HEK293 (cell line): ENCODE data around the gene MBLAC2.

Experiments used
- GLI2 ChIP-seq: fragments of 450-650 bp; formaldehyde crosslinking; IDR thresholded peaks from 2 replicates; pipeline ENCODE4; 2017; ENCODE audit warnings: missing biosample characterization, missing genetic modification characterization, low read depth, borderline replicate concordance
- KLF16 ChIP-seq: fragments of 450-650 bp; formaldehyde crosslinking; IDR thresholded peaks from 2 replicates; pipeline ENCODE4 v1.5.1; 2017; ENCODE audit warnings: missing biosample characterization, missing genetic modification characterization
- KLF17 ChIP-seq: fragments of 450-650 bp; formaldehyde crosslinking; IDR thresholded peaks from 2 replicates; pipeline ENCODE4 v1.5.1; 2016; ENCODE audit warnings: missing biosample characterization, missing genetic modification characterization
- KLF7 ChIP-seq: fragments of 450-650 bp; formaldehyde crosslinking; IDR thresholded peaks from 2 replicates; pipeline ENCODE4 v1.5.1; 2016; ENCODE audit warnings: missing biosample characterization, missing genetic modification characterization, borderline replicate concordance
- MYNN ChIP-seq: fragments of 450-650 bp; formaldehyde crosslinking; IDR thresholded peaks from 2 replicates; pipeline ENCODE4 v1.5.1; 2016; ENCODE audit warnings: missing biosample characterization, missing genetic modification characterization, borderline replicate concordance
- MZF1 ChIP-seq: fragments of 450-650 bp; formaldehyde crosslinking; IDR thresholded peaks from 2 replicates; pipeline ENCODE4 v1.5.1; 2017; ENCODE audit warnings: missing biosample characterization, missing genetic modification characterization, borderline replicate concordance
- OSR2 ChIP-seq: fragments of 450-650 bp; formaldehyde crosslinking; IDR thresholded peaks from 2 replicates; pipeline ENCODE4 v1.5.1; 2016; ENCODE audit warnings: missing biosample characterization, missing genetic modification characterization
- PBX3 ChIP-seq: sonication (generic); formaldehyde crosslinking; IDR thresholded peaks from 2 replicates; pipeline ENCODE4 v1.8.1; 2022; ENCODE audit warnings: mild to moderate bottlenecking, moderate library complexity, missing genetic modification reagents
- ZBTB11 ChIP-seq: fragments of 450-650 bp; formaldehyde crosslinking; conservative IDR thresholded peaks from 2 replicates; pipeline ENCODE4 v1.5.1; 2016; ENCODE audit warnings: low read depth, missing biosample characterization, missing genetic modification characterization
- ZBTB17 ChIP-seq: fragments of 450-650 bp; formaldehyde crosslinking; IDR thresholded peaks from 2 replicates; pipeline ENCODE4 v1.5.1; 2016; ENCODE audit warnings: missing biosample characterization, missing genetic modification characterization
- ZBTB44 ChIP-seq: fragments of 450-650 bp; IDR thresholded peaks from 2 replicates; pipeline ENCODE4 v1.5.1; 2018; ENCODE audit warnings: missing biosample characterization, mild to moderate bottlenecking, missing genetic modification characterization
- ZFP69B ChIP-seq: fragments of 450-650 bp; formaldehyde crosslinking; IDR thresholded peaks from 2 replicates; pipeline ENCODE4 v1.5.1; 2016; ENCODE audit warnings: missing biosample characterization, missing genetic modification characterization
- ZNF112 ChIP-seq: fragments of 450-650 bp; formaldehyde crosslinking; IDR thresholded peaks from 2 replicates; pipeline ENCODE4 v1.5.0; 2017; ENCODE audit warnings: missing biosample characterization, missing genetic modification characterization
- ZNF169 ChIP-seq: fragments of 450-650 bp; formaldehyde crosslinking; IDR thresholded peaks from 2 replicates; pipeline ENCODE4 v1.5.1; 2016; ENCODE audit warnings: missing biosample characterization, missing genetic modification characterization
- ZNF221 ChIP-seq: fragments of 450-650 bp; formaldehyde crosslinking; IDR thresholded peaks from 2 replicates; pipeline ENCODE4 v1.5.1; 2017; ENCODE audit warnings: missing biosample characterization, missing genetic modification characterization, borderline replicate concordance
- ZNF223 ChIP-seq: fragments of 450-650 bp; formaldehyde crosslinking; IDR thresholded peaks from 2 replicates; pipeline ENCODE4 v1.5.1; 2016; ENCODE audit warnings: missing biosample characterization, missing genetic modification characterization
- ZNF23 ChIP-seq: fragments of 450-650 bp; formaldehyde crosslinking; IDR thresholded peaks from 2 replicates; pipeline ENCODE4 v1.5.1; 2016; ENCODE audit warnings: missing biosample characterization, missing genetic modification characterization, borderline replicate concordance
- ZNF24 ChIP-seq: fragments of 450-650 bp; formaldehyde crosslinking; IDR thresholded peaks from 2 replicates; pipeline ENCODE4 v1.5.1; 2016; ENCODE audit warnings: missing biosample characterization, missing genetic modification characterization
- ZNF449 ChIP-seq: fragments of 450-650 bp; formaldehyde crosslinking; IDR thresholded peaks from 2 replicates; pipeline ENCODE4 v1.5.1; 2017; ENCODE audit warnings: missing biosample characterization, mild to moderate bottlenecking, missing genetic modification characterization, moderate library complexity
- ZNF626 ChIP-seq: fragments of 450-650 bp; sonication (Bioruptor Pico); formaldehyde crosslinking; IDR thresholded peaks from 2 replicates; pipeline ENCODE4 v1.5.1; 2018; ENCODE audit warnings: missing biosample characterization, missing genetic modification characterization, inconsistent platforms
- ZNF747 ChIP-seq: fragments of 450-650 bp; formaldehyde crosslinking; IDR thresholded peaks from 2 replicates; pipeline ENCODE4 v1.5.1; 2016; ENCODE audit warnings: missing biosample characterization, missing genetic modification characterization
- ZNF791 ChIP-seq: fragments of 450-650 bp; formaldehyde crosslinking; IDR thresholded peaks from 2 replicates; pipeline ENCODE4 v1.5.1; 2016; ENCODE audit warnings: missing biosample characterization, missing genetic modification characterization
- ZNF837 ChIP-seq: fragments of 450-650 bp; formaldehyde crosslinking; IDR thresholded peaks from 2 replicates; pipeline ENCODE4 v1.5.1; 2016; ENCODE audit warnings: missing biosample characterization, missing genetic modification characterization
- TF ChIP-seq, protein P1 (sequence below): fragments of 450-650 bp; formaldehyde crosslinking; IDR thresholded peaks from 2 replicates; pipeline ENCODE4 v1.5.0; 2017; ENCODE audit warnings: missing biosample characterization, missing genetic modification characterization, borderline replicate concordance
- TF ChIP-seq, protein P2 (sequence below): fragments of 450-650 bp; formaldehyde crosslinking; IDR thresholded peaks from 2 replicates; pipeline ENCODE4 v1.5.1; 2016; ENCODE audit warnings: missing biosample characterization, missing genetic modification characterization

MBLAC2 gene

GRCh38 chr5:90409318-90410177 lies 65.0 kb downstream of the MBLAC2 start, which contains the start of gene CETN3 (continued):
- TF ChIP-seq KLF17 (tag by site-specific recombination) (peak; percentile 78), KLF16 (tag by site-specific recombination) (peak; percentile 36; the same call in 1 of the 2 replicates), ZNF169 (tag by site-specific recombination) (no peak), MZF1 (no peak; the same call in 1 of the 2 replicates), MYNN (tag by site-specific recombination) (no peak), ZBTB17 (tag by site-specific recombination) (peak; percentile 89), ZNF747 (no peak), ZNF791 (no peak), ZNF626 (tag by site-specific recombination) (no peak), ZNF221 (tag by site-specific recombination) (no peak), ZNF223 (tag by site-specific recombination) (no peak), ZNF112 (tag by site-specific recombination) (no peak), KLF7 (tag by site-specific recombination) (peak; percentile 31; the same call in 1 of the 2 replicates), GLI2 (tag by site-specific recombination) (no peak), OSR2 (tag by site-specific recombination) (no peak), ZBTB11 (tag by site-specific recombination) (peak; percentile 66), ZBTB44 (tag by site-specific recombination) (no peak; the same call in 1 of the 2 replicates), ZNF23 (tag by site-specific recombination) (no peak), ZNF837 (tag by site-specific recombination) (no peak), PBX3 (CRISPR knock-in tag) (peak; percentile 51; the same call in 1 of the 2 replicates), ZNF24 (tag by site-specific recombination) (peak; percentile 84), ZFP69B (no peak), ZNF449 (tag by site-specific recombination) (peak; percentile 99)
- TF ChIP-seq, protein P1, sequence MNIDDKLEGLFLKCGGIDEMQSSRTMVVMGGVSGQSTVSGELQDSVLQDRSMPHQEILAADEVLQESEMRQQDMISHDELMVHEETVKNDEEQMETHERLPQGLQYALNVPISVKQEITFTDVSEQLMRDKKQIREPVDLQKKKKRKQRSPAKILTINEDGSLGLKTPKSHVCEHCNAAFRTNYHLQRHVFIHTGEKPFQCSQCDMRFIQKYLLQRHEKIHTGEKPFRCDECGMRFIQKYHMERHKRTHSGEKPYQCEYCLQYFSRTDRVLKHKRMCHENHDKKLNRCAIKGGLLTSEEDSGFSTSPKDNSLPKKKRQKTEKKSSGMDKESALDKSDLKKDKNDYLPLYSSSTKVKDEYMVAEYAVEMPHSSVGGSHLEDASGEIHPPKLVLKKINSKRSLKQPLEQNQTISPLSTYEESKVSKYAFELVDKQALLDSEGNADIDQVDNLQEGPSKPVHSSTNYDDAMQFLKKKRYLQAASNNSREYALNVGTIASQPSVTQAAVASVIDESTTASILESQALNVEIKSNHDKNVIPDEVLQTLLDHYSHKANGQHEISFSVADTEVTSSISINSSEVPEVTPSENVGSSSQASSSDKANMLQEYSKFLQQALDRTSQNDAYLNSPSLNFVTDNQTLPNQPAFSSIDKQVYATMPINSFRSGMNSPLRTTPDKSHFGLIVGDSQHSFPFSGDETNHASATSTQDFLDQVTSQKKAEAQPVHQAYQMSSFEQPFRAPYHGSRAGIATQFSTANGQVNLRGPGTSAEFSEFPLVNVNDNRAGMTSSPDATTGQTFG (tag by site-specific recombination): no peak
- TF ChIP-seq, protein P2, sequence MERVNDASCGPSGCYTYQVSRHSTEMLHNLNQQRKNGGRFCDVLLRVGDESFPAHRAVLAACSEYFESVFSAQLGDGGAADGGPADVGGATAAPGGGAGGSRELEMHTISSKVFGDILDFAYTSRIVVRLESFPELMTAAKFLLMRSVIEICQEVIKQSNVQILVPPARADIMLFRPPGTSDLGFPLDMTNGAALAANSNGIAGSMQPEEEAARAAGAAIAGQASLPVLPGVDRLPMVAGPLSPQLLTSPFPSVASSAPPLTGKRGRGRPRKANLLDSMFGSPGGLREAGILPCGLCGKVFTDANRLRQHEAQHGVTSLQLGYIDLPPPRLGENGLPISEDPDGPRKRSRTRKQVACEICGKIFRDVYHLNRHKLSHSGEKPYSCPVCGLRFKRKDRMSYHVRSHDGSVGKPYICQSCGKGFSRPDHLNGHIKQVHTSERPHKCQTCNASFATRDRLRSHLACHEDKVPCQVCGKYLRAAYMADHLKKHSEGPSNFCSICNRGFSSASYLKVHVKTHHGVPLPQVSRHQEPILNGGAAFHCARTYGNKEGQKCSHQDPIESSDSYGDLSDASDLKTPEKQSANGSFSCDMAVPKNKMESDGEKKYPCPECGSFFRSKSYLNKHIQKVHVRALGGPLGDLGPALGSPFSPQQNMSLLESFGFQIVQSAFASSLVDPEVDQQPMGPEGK (tag by site-specific recombination): peak; percentile 83
